ENCODE results near the gene TEX13A. TPM values are rescaled to one million over a fixed set of nuclear protein-coding genes. Genes with fewer than 3 reads are reported as not detected.
A peak's percentile ranks its signal among the peaks of the same experiment; 100 is the strongest.

The TEX13A gene
- total RNA-seq, 1 experiment from 2014 or later, result not detected

GRCh38 chrX:105209406-105209805 lies 11.1 kb downstream of the TEX13A start:
- no peak for DNase-seq
- Histone ChIP-seq H3K36me3 (no peaks in the 10 kb centered on the region), H3K9me3 (no peaks in the 10 kb centered on the region), H3K4me3 (no peak overlapping the region), H3K27me3 (no peaks in the 10 kb centered on the region)

- Histone ChIP-seq H3K36me3 (no peaks in the 10 kb centered on the region), H3K27me3 (no peaks in the 10 kb centered on the region), H3K4me3 (no peak overlapping the region), H3K9me3 (no peaks in the 10 kb centered on the region)
- DNase-seq, result peak; percentile 5
Measured at GRCh38 chrX:105191878-105192277, 28.6 kb downstream of the TEX13A start.

- Histone ChIP-seq H3K36me3 (no peaks in the 10 kb centered on the region), H3K4me3 (no peak overlapping the region), H3K27me3 (no peaks in the 10 kb centered on the region), H3K9me3 (no peaks in the 10 kb centered on the region)
- DNase-seq, result no peak
Measured at GRCh38 chrX:105190252-105190853, 30.1 kb downstream of the TEX13A start.

- H3K4me3 ChIP-seq, result no peak overlapping the region
- H3K9me3 ChIP-seq, result no peaks in the 10 kb centered on the region
- H3K27me3 ChIP-seq, result no peaks in the 10 kb centered on the region
- no peak for DNase-seq
- H3K36me3 ChIP-seq, result no peaks in the 10 kb centered on the region
Measured at GRCh38 chrX:105189093-105189492, 31.4 kb downstream of the TEX13A start.

GRCh38 chrX:105179644-105180043 lies 40.9 kb downstream of the TEX13A start:
- no peak for DNase-seq
- H3K36me3 ChIP-seq, result no peaks in the 10 kb centered on the region
- H3K27me3 ChIP-seq, result no peaks in the 10 kb centered on the region
- no peak overlapping the region for H3K4me3 ChIP-seq
- no peaks in the 10 kb centered on the region for H3K9me3 ChIP-seq

- Histone ChIP-seq H3K9me3 (no peaks in the 10 kb centered on the region), H3K27me3 (no peaks in the 10 kb centered on the region), H3K4me3 (no peak overlapping the region), H3K36me3 (no peaks in the 10 kb centered on the region)
- DNase-seq, result no peak
Measured at GRCh38 chrX:105173071-105173470, 47.4 kb downstream of the TEX13A start.
